Urinary bladder (tissue), 4 donors: ENCODE measurements around the gene DNAJC12. TPM values are rescaled to one million over a fixed set of nuclear protein-coding genes. Genes with fewer than 3 reads are reported as not detected.

ENCODE experiments used
- DNase-seq: peaks from one replicate; pipeline ENCODE4 v3.0.0-alpha.2; 2015; ENCODE audit errors: extremely low spot score
- H3K27ac ChIP-seq: one replicate; pipeline ENCODE4 v1.5.1; 2013; ENCODE audit warnings: low read depth, mild to moderate bottlenecking, moderate library complexity
- H3K36me3 ChIP-seq: one replicate; pipeline ENCODE4 v1.6.1; 2013; ENCODE audit warnings: mild to moderate bottlenecking, moderate library complexity; ENCODE audit not compliant: insufficient read depth
- H3K4me1 ChIP-seq: one replicate; pipeline ENCODE4 v1.6.1; 2013; ENCODE audit warnings: mild to moderate bottlenecking, moderate library complexity; ENCODE audit not compliant: insufficient read depth
- H3K4me3 ChIP-seq: one replicate; pipeline ENCODE4 v1.5.1; 2013; ENCODE audit warnings: low read depth, low read length
- WGBS: extraction: QIAGEN DNeasy Blood & Tissue Kit; methylation state at CpG from one replicate; pipeline ENCODE4 v1.1.7; 2013; 5-methylcytosine and 5-hydroxymethylcytosine counted together
- polyA plus RNA-seq: library from polyadenylated mRNA; stranded (reverse); fragments of 200-250 nt; gene quantifications from one replicate; pipeline ENCODE4 v1.2.3, GENCODE V29; 2013
- total RNA-seq: library from RNA; depleted of rRNA; stranded (reverse); fragments of >200 nt; gene quantifications from one replicate; pipeline ENCODE4 v1.2.3, GENCODE V29; 2014
- donor health status: healthy with polysubstance abuse.
- donor health status: healthy.

DNAJC12 gene
- total and polyA plus RNA-seq, 2 donors, result 3.1 to 9.8 TPM

DNA sequence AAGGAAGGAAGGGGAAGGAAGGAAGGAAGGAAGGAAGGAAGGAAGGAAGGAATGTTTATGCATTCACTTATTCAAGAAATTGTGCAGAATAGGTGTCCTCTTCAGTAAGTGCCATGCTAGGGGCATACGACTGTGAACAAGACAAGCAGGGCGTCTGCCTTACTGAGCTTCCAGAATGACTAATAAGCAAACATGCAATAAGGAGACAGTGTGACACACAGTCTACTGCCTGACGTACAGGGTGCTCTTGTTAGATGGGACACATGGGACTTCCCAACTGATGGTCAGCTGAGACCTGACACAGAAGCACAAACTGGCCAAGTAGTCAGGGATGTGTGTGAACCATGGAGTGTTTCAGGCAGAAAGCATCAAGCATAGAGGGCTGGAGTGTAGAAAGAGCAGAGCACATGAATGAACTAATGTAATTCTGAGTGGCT lies 18.2 kb downstream of the DNAJC12 start:
- Histone ChIP-seq H3K27ac (no peak overlapping the region), H3K4me3 (no peak overlapping the region), H3K36me3 (no peaks in the 10 kb centered on the region), H3K4me1 (no peaks in the 10 kb centered on the region)
- DNase-seq, result no peak
- WGBS, result 82% methylated on average over 3 of the region's 3 CpGs

DNA sequence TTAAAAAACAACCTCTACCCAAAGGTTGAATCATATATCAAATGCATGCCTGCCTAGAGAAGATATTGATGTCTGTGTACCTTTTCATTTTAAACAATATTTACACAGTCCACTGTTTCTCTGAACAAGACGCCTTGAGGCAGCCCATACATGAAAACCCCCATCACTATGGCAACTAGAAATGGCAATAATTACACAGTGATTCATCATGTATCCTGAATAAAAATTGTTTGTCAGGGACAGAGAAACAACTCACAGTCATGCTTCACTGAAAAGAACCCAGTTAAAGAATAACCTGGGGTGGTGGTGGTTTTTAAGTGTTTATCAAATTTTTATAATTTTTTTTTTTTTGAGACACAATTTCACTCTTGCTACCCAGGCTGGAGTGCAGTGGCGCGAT lies 19.7 kb downstream of the DNAJC12 start:
- DNase-seq, result peak; percentile 47
- WGBS, result 73% methylated on average over 3 of the region's 3 CpGs
- Histone ChIP-seq H3K36me3 (no peaks in the 10 kb centered on the region), H3K27ac (no peak overlapping the region), H3K4me1 (no peaks in the 10 kb centered on the region), H3K4me3 (no peak overlapping the region)

DNA sequence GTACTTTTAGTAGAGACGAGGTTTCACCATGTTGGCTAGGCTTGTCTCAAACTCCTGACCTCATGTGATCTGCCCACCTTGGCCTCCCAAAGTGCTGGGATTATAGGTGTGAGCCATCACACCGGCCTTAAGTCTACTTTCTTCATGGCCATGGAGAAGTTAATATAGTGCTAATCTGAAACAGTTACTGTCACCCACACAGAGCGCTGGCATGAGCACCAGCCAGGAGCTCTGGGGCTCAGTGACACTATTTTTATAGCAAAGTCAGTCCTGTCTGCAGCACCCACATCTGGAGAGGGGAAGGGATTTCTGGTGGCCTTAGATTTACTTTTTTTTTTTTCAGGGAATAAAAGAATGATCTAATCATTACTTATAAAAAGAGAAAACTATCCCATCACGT lies 21.3 kb downstream of the DNAJC12 start:
- no peak for DNase-seq
- Histone ChIP-seq H3K27ac (no peak overlapping the region), H3K4me3 (no peak overlapping the region), H3K36me3 (no peaks in the 10 kb centered on the region), H3K4me1 (no peaks in the 10 kb centered on the region)
- WGBS, result 81% methylated on average over 4 of the region's 4 CpGs

DNA sequence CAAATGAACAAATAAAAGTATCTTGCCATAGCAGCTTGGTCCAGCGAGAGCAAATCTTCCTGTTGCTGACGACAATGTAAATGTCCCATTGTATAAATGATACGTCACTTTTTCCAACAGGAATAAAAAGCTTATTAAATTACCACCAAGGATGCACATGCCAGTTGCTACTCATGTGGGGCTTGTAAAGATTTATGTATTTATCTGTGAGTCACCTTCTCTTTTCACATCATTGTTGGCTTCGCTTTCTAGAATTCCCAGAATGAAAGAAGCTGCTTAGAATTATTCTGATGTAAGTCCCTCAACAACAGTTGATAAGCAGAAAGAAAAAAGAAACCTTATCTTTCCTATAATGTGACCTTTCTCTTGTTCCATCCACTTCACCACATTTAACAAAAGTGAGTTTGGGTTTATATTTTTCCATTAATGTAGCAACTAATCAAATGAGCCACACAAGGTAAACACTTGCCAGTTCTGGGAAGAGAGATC lies 22.4 kb downstream of the DNAJC12 start:
- DNase-seq, result no peak
- Histone ChIP-seq H3K36me3 (no peaks in the 10 kb centered on the region), H3K4me3 (no peak overlapping the region), H3K4me1 (no peaks in the 10 kb centered on the region), H3K27ac (no peak overlapping the region)
- WGBS, result 51% methylated on average over 4 of the region's 4 CpGs

DNA sequence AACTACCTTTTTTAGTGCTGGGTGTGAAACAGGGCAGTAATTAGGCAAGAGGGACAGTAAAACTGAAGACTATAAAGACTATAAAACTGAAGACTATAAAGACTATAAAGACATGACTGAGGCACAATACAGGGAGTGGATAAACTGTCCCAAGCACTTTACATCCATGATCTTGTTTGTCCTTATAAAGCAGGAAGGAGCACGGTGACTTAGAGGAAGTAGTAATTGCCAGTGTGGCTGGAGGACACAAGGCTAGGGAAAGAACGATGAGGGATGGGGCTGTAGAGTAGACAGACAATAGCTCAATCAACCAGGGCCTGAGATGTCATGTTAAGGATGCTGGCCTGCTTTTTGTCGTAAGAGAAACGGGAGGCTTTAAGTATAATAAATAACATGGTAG lies 26.0 kb downstream of the DNAJC12 start:
- no peaks in the 10 kb centered on the region for H3K36me3 ChIP-seq
- H3K4me1 ChIP-seq, result no peaks in the 10 kb centered on the region
- no peak for DNase-seq
- WGBS, result 60% methylated on average over 4 of the region's 4 CpGs
- H3K4me3 ChIP-seq, result no peak overlapping the region
- no peak overlapping the region for H3K27ac ChIP-seq

DNA sequence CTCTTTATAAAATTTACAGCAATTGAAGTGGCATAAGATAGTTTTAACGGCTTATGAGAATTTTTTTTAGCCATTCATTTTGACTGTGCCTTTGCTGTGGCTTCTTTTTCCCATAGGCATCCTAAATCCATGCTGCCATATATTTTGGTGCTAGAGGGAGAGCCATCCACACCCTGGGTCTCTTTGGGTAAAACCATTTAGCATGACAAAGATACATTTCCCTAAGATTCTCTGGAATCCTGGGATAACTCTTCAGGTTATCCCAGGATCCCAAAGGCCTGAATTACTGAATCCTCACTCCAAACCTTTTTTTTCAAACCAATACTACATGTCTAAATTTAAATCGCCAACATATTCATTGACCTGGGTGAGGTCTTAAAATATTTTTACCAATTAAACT lies 28.9 kb downstream of the DNAJC12 start:
- no peak for DNase-seq
- Histone ChIP-seq H3K4me3 (no peak overlapping the region), H3K4me1 (no peaks in the 10 kb centered on the region), H3K36me3 (no peaks in the 10 kb centered on the region), H3K27ac (no peak overlapping the region)
- 97% methylated on average over 2 of the region's 2 CpGs for WGBS

DNA sequence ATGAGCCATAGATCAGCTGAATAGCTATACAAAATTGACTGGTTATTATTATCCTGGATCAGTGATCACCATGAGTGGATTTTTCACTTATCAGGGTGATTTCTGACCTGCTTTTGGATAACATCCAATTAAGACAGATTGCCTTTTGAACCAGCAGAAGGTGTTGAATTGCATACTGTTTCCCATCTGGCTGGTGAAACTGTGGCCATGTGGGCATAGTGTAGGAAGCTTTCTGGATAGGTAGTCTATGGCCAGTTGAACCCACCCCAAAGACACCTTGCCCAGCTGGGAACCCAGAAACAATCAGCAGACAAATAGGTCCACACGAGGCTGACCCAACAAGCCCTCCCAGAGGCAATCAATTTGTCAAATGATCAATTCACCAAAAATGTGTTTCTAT lies 29.3 kb downstream of the DNAJC12 start:
- DNase-seq, result no peak
- H3K4me3 ChIP-seq, result no peak overlapping the region
- WGBS, result 58% methylated on average over 1 of the region's 1 CpG
- no peaks in the 10 kb centered on the region for H3K4me1 ChIP-seq
- H3K36me3 ChIP-seq, result no peaks in the 10 kb centered on the region
- no peak overlapping the region for H3K27ac ChIP-seq

DNA sequence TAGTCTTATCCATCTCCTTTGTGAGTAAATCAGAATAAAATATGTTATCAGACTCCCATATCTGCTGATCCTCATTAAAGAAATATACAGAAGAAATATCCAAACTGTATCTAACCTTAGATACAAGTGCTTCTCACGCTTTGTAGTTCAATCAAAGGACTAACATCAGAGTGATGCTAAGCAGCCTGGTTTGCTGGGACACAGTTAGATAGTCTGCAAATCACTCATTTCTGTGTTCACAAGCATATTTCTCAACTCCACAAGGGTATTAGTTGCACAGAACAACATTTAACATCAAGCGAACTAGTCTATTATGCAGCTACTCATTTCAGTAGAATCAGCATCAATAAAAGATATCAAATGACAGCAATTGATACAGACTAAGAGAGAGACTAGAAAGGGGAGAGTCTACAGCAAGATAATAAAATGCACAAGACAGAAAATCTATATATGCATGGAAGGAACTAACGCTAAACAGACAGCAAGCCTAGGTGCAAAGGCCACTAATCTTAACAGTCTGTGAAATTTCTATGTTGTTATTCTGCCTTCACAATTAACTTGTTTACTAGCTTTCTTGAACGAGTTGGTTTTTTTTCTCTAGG lies 30.0 kb downstream of the DNAJC12 start:
- H3K27ac ChIP-seq, result no peak overlapping the region
- 59% methylated on average over 4 of the region's 4 CpGs for WGBS

DNA sequence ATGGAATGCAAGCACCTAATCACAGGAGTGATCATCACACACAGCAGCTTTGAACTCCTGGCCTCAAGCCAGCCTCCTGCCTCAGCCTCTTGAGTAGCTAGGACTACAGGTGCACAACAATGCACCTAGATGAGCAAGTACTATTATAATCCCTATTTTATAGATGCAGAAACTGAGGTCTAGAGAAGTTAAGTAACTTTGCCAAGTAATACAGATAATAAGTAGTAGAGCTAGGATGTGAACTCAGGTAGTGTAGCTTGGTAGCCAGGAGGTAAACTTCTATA lies 33.7 kb downstream of the DNAJC12 start:
- Histone ChIP-seq H3K4me3 (no peak overlapping the region), H3K27ac (no peak overlapping the region), H3K36me3 (no peaks in the 10 kb centered on the region), H3K4me1 (no peaks in the 10 kb centered on the region)
- no peak for DNase-seq

More for the DNA sequence above, 30.0 kb downstream of the DNAJC12 start:
- H3K4me3 ChIP-seq, result no peak overlapping the region
- no peaks in the 10 kb centered on the region for H3K36me3 ChIP-seq
- no peaks in the 10 kb centered on the region for H3K4me1 ChIP-seq
- no peak for DNase-seq

DNA sequence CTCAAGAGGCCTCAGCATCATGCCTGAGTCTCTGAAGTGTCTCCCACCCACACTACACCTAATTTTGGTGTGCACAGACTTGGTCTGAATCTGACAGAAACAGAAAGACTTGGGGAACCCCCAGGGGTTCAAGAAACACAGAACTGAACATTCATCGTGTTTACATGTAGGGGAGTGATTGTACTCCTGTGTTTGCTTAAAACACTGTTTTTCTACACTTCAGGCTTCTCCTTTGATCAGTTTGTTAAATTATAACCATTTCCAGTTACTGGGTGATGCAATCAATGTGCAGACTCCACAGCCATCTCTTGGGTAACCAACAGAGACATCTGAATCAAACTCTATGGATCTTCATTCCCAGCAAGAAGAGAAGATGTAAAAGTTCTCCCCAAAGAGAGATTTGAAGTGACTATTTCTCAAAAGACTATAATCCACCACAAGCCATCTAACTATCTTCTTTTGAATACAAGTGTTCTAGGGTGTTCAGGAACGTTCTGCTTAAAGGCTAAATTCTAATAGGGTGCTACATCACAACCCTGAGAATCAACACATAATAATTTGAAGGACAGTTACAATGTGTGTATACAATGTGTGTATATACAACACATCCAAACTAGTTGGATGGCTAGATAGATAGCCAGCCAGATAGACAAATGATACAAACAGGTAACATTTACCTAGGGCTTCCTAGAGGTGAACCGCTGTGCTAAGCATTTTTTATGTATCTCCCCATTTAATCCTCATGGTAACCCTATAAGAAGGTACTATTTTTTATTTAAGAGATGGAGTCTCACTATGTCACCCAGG lies 34.2 kb downstream of the DNAJC12 start:
- 84% methylated on average over 3 of the region's 3 CpGs for WGBS
- no peaks in the 10 kb centered on the region for H3K36me3 ChIP-seq
- H3K27ac ChIP-seq, result no peak overlapping the region
- no peaks in the 10 kb centered on the region for H3K4me1 ChIP-seq
- DNase-seq, result no peak
- no peak overlapping the region for H3K4me3 ChIP-seq

DNA sequence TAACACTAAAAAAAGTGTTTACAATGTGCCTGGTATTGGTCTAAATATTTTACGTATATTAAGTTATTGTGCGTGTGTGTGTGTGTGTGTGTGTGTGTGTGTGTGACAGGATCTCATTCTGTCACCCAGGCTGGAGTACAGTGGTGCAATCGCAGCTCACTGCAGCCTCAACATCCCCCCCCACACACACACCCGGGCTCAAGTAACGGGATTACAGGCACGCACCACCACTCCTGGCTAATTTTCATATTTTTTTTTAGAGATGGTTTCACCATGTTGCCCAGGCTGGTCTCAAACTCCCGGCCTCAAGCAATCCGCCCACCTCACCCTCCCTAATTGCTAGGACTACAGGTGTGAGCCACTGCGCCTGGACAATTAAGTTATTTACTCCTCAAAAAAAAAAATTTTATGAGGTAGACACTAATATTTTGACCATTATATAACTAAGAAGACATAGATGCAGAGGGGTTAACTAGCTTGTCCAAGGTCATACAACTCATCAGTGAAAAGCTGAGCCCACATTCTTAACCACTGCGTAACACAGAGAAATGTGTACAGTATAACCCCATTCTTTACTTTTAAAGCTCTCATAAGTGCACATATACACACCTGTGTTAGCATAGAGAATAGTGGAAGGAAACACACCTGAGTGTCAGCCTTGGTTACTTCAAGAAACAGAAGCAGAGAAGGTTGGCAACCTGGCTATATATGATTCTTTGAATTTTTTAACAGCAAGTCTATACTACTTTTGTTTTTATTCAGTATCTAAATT lies 35.0 kb downstream of the DNAJC12 start:
- Histone ChIP-seq H3K4me1 (no peaks in the 10 kb centered on the region), H3K36me3 (no peaks in the 10 kb centered on the region), H3K4me3 (no peak overlapping the region), H3K27ac (no peak overlapping the region)
- 75% methylated on average over 10 of the region's 10 CpGs for WGBS
- DNase-seq, result no peak

DNA sequence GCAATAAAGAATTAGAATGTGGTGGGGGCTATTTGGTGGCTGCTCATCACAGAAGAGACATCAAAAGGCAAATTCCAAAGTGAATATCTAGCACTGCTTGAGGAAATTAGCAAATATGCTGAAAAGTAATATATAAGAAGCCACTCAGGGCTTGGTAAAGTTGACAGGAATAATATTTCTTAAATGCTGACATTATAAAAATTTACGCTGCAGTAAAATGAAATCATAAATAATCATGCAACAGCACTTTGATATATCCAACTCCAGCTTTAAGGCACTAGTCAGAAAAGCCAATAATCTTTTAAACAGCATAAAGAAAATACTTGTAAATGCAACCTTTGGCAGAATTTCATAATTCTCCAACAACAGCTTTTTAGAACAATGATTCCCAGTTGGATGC lies 36.9 kb downstream of the DNAJC12 start:
- Histone ChIP-seq H3K36me3 (no peaks in the 10 kb centered on the region), H3K4me1 (no peaks in the 10 kb centered on the region), H3K27ac (no peak overlapping the region), H3K4me3 (no peak overlapping the region)
- WGBS, result 85% methylated on average over 1 of the region's 1 CpG
- no peak for DNase-seq

DNA sequence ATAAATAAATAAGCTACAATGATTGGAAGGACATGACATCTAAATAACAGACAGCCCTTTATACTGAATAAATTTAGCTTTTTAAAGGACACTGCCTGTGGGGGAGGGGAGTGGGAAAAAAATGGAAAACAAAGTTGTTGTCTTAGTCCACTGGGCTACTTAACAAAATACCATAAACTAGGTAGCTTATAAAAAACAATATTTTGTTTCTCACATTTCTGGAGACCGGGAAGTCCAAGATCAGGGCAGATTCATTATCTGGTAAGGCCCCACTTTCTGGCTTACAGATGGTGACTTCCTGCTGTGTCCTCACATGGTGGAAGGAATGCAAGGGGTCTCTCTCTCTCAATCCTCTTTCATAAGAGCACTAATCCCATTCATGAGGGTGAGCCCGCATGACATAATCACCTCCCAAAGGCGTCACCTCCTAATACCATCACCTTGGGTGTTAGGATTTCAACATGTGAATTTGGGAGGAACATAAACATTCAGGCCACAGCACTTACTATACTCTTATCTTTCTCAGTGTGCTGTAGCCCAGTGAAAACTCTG lies 43.0 kb downstream of the DNAJC12 start:
- H3K36me3 ChIP-seq, result no peaks in the 10 kb centered on the region
- no peak overlapping the region for H3K27ac ChIP-seq
- DNase-seq, result no peak
- no peaks in the 10 kb centered on the region for H3K4me1 ChIP-seq
- 78% methylated on average over 3 of the region's 3 CpGs for WGBS
- no peak overlapping the region for H3K4me3 ChIP-seq

DNA sequence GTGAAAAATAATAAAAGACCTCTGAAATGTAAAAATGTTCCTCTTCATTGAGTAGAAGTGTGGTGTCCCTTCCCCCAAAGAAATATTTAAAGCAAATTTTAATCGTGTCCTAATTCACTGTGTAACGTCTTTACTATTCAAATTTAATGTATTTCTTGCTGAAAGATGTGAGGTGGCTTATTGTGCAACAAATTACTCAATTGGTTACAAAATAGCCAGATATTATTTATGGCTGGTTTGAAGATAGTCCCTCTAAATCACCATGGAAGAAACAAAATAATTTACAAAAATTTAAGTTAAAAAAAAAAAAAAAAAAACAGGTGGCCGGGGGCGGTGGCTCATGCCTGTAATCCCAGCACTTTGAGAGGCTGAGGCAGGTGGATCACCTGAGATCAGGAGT lies 43.7 kb downstream of the DNAJC12 start:
- Histone ChIP-seq H3K4me1 (no peaks in the 10 kb centered on the region), H3K27ac (no peak overlapping the region), H3K36me3 (no peaks in the 10 kb centered on the region), H3K4me3 (no peak overlapping the region)
- DNase-seq, result no peak
- WGBS, result 89% methylated on average over 4 of the region's 4 CpGs
